GM12878 (cell line): ENCODE data around the gene MLNR. TPM values are rescaled to one million over a fixed set of nuclear protein-coding genes. Genes with fewer than 3 reads are reported as not detected.

Experiments
- ATAC-seq: fragments of 200-7000 bp; cut with Tn5 transposase; 3 replicates; pipeline ENCODE4 v1.9.1; 2020; ENCODE audit warnings: mild to moderate bottlenecking, moderate library complexity
- BruUV-seq: library from RNA; stranded (reverse); fragments of 400-500 nt; replicated peaks from 2 replicates; lab custom pipeline; 2021; lab: Mats Ljungman, UMichigan
- CTCF ChIA-PET: fragments of 300-600 bp; sonication (Branson Sonifier 250); formaldehyde crosslinking; extraction: SDS; loops from one replicate; lab custom pipeline; 2021; ENCODE audit warnings: inconsistent platforms; lab: Yijun Ruan, JAX
- POLR2A ChIA-PET: fragments of 350-600 bp; formaldehyde crosslinking; extraction: SDS; loops from one replicate; lab custom pipeline; 2021; ENCODE audit warnings: inconsistent platforms; lab: Charles Lee
- RAD21 ChIA-PET: fragments of 300-600 bp; sonication (Branson Sonifier 250); formaldehyde crosslinking; loops from one replicate; lab custom pipeline; 2023; ENCODE audit warnings: antibody characterized with exemption; ENCODE audit not compliant: unreplicated experiment; lab: Charles Lee
- SMC1A ChIA-PET: fragments of 300-600 bp; sonication (Branson Sonifier 250); formaldehyde crosslinking; loops from one replicate; lab custom pipeline; 2023; ENCODE audit not compliant: unreplicated experiment, uncharacterized antibody; lab: Charles Lee
- DNase-seq: peaks from one replicate; pipeline ENCODE4 v3.0.0-alpha.2; 2011; ENCODE audit warnings: low read depth, low spot score
- FAIRE-seq: peaks from 3 replicates; lab custom pipeline; 2011; peaks lifted over from hg19 to GRCh38; lab: Jason Lieb, UNC
- H2AFZ ChIP-seq: 2 replicates; pipeline ENCODE4 v1.6.0; 2011; ENCODE audit warnings: low read depth, low read length, control low read depth; ENCODE audit not compliant: control insufficient read depth
- H3K27ac ChIP-seq: 2 replicates; pipeline ENCODE4 v1.5.1; 2011; ENCODE audit warnings: control low read depth; ENCODE audit not compliant: control insufficient read depth, insufficient read depth
- H3K27me3 ChIP-seq, 2 experiments: replicated peaks in 1 of 2; 2 replicates each; pipeline versions ENCODE4 v1.6.0 to v1.6.1; 2011; ENCODE audit warnings: low read length in 1 of 2; ENCODE audit not compliant: control insufficient read depth in 2 of 2, insufficient read depth in 2 of 2
- H3K36me3 ChIP-seq, 2 experiments: 2 replicates each; pipeline ENCODE4 v1.5.1; 2011; ENCODE audit warnings: low read length in 1 of 2; ENCODE audit not compliant: control insufficient read depth in 2 of 2, insufficient read depth in 2 of 2
- H3K4me1 ChIP-seq: 2 replicates; pipeline ENCODE4 v1.6.1; 2011; ENCODE audit warnings: mild to moderate bottlenecking, low read length, moderate library complexity, mixed read lengths; ENCODE audit not compliant: control insufficient read depth, insufficient read depth
- H3K4me2 ChIP-seq: 2 replicates; pipeline ENCODE4 v1.6.0; 2011; ENCODE audit warnings: control low read depth; ENCODE audit not compliant: control insufficient read depth, insufficient read depth
- H3K4me3 ChIP-seq: fragments of 200-600 bp; sonication (generic); 2 replicates; pipeline ENCODE4 v1.5.1; 2016
- H3K79me2 ChIP-seq: 2 replicates; pipeline ENCODE4 v1.6.0; 2011; ENCODE audit warnings: low read length; ENCODE audit not compliant: control insufficient read depth, insufficient read depth
- H3K9ac ChIP-seq: 2 replicates; pipeline ENCODE4 v1.8.0; 2011; ENCODE audit warnings: low read length, control low read depth, mixed read lengths; ENCODE audit not compliant: control insufficient read depth, insufficient read depth
- H3K9me3 ChIP-seq: replicated peaks from 3 replicates; pipeline ENCODE4 v1.5.1; 2011; ENCODE audit warnings: mild to moderate bottlenecking, low read length; ENCODE audit not compliant: control insufficient read depth, insufficient read depth
- H4K20me1 ChIP-seq: 2 replicates; pipeline ENCODE4 v1.6.0; 2011; ENCODE audit not compliant: control insufficient read depth, insufficient read depth
- EGR1 ChIP-seq, 2 experiments: IDR thresholded peaks; 1 replicate in 1 of 2; 2 replicates in 1 of 2; pipeline ENCODE4 v1.6.1; 2011 to 2012; ENCODE audit warnings: low read depth in 2 of 2, low read length in 2 of 2, borderline replicate concordance in 1 of 2, mild to moderate bottlenecking in 1 of 2, moderate library complexity in 1 of 2
- PAX8 ChIP-seq: fragments of 450-650 bp; IDR thresholded peaks from 2 replicates; pipeline ENCODE4 v1.6.1; 2017; ENCODE audit warnings: mild to moderate bottlenecking, moderate library complexity
- RAD21 ChIP-seq: IDR thresholded peaks from 2 replicates; pipeline ENCODE4 v1.6.1; 2011; ENCODE audit warnings: mild to moderate bottlenecking, low read depth, low read length, moderate library complexity; ENCODE audit not compliant: insufficient read depth
- SMARCA5 ChIP-seq: fragments of 450-650 bp; IDR thresholded peaks from 2 replicates; pipeline ENCODE4 v1.6.1; 2017; ENCODE audit warnings: mild to moderate bottlenecking
- SMC3 ChIP-seq: IDR thresholded peaks from 2 replicates; pipeline ENCODE4 v1.6.1; 2011; ENCODE audit warnings: low read length, improper control_type of control experiment, borderline replicate concordance
- WGBS: methylation state at CpG from one replicate; pipeline ENCODE4 v1.1.6; 2016; ENCODE audit warnings: low lambda C conversion rate; ENCODE audit not compliant: insufficient replicate concordance, insufficient coverage; ENCODE audit errors: missing lambda C conversion rate; 5-methylcytosine and 5-hydroxymethylcytosine counted together
- in situ Hi-C: fragments of 300-500 bp; cut with MboI; formaldehyde crosslinking; loops from 9 replicates; pipeline ENCODE4 v1.14.3; 2018; ENCODE audit warnings: mixed read lengths
- intact Hi-C: fragments of 100-400 bp; cut with micrococcal nuclease; formaldehyde crosslinking; loops from one replicate; pipeline ENCODE4 v1.14.2; 2022; ENCODE audit not compliant: unreplicated experiment
- polyA plus RNA-seq, 11 experiments: library from polyadenylated mRNA; depleted of rRNA in 4 of 11; unstranded in 6 of 11; stranded (reverse) in 5 of 11; fragments of >200 nt; fragmentation: Nextera tagmentation in 4 of 11; fragmentation: Illumina TruSeq in 1 of 11; extraction: Ambion mirVana in 4 of 11; extraction: Trizol in 1 of 11; gene quantifications; 1 replicate in 1 of 11; 2 replicates in 10 of 11; pipeline versions ENCODE4 v1.2.1 to v1.2.3, GENCODE V29; 2011 to 2016; ENCODE audit warnings: inconsistent platforms in 2 of 11, missing spikeins in 2 of 11, low read depth in 1 of 11
- total RNA-seq, 4 experiments: library from RNA; depleted of rRNA in 3 of 4; stranded (reverse); fragments of >200 nt in 3 of 4; fragmentation: Illumina TruSeq in 1 of 4; extraction: Trizol in 1 of 4; gene quantifications; 2 replicates each; pipeline versions ENCODE4 v1.2.1 to v1.2.3, GENCODE V29; 2013 to 2021
- TF ChIP-seq, protein P1 (sequence below): fragments of 450-650 bp; IDR thresholded peaks from 2 replicates; pipeline ENCODE4 v1.6.1; 2017; ENCODE audit warnings: borderline replicate concordance
- TF ChIP-seq, protein P2 (sequence below): fragments of 450-650 bp; IDR thresholded peaks from 2 replicates; pipeline ENCODE4 v1.6.1; 2017; ENCODE audit warnings: low read depth, mild to moderate bottlenecking, moderate library complexity
- TF ChIP-seq, protein P3 (sequence below): IDR thresholded peaks from 2 replicates; pipeline ENCODE4 v1.6.1; 2011; ENCODE audit warnings: mild to moderate bottlenecking, low read depth, low read length, moderate library complexity; ENCODE audit not compliant: insufficient replicate concordance

Gene MLNR
- total and polyA plus RNA-seq, 10 of the 15 experiments (the other 5 are each of a cell fraction or from before 2014, with no cell fraction given) = not detected

DNA sequence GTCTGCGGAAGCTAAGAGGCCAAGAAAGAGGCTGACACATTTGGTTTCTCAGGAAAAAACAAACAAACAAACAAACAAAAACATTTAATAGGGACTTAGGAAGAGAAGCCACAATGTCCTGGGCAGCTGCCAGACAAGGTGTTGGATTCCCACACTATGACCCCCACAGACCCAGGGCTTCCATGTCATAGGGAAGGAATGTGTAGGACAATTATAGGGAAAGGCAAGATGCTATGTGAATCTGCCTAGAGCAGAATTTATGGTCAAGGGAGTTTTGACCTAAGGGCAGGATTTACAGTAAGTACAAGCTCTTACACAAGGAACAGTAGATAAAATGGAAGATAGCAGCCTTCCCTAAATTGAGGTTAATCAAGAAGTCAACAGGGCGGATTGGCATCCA, 18.5 kb downstream of the MLNR start:
- Histone ChIP-seq H3K27ac (no peak overlapping the region), H3K4me3 (no peak overlapping the region), H3K79me2 (no peaks in the 10 kb centered on the region), H2AFZ (no peak overlapping the region), H3K9ac (no peak overlapping the region), H3K4me2 (no peak overlapping the region), H3K36me3 (no peaks in the 10 kb centered on the region), H3K9me3 (no peaks in the 10 kb centered on the region), H3K27me3 (no peaks in the 10 kb centered on the region; a peak in 2 of 4 replicates), H3K4me1 (no peaks in the 10 kb centered on the region), H4K20me1 (no peaks in the 10 kb centered on the region)
- FAIRE-seq (no peak), ATAC-seq (no peak), DNase-seq (no peak)
- WGBS = 95% methylated on average over 2 of the region's 2 CpGs
- intact Hi-C loops = no loop called here
- ChIA-PET SMC1A (interaction anchor here (1.9 kb wide), 1 partner anchor 9 kb away, joined by 4 read pairs; the partner anchor contains the start of gene CDADC1), POLR2A (interaction anchor here (0.6 kb wide), 1 partner anchor 554 kb away, joined by 4 read pairs; no protein-coding TSS in a partner anchor), RAD21 (interaction anchor here (0.7 kb wide), 1 partner anchor 1887 kb away, joined by 3 read pairs; no protein-coding TSS in a partner anchor), CTCF (interaction anchor here (0.7 to 4.5 kb wide), 5 partner anchors 10 to 46 kb away, joined by 3 to 39 read pairs (median 3); no protein-coding TSS in a partner anchor)
- TF ChIP-seq, protein P1, sequence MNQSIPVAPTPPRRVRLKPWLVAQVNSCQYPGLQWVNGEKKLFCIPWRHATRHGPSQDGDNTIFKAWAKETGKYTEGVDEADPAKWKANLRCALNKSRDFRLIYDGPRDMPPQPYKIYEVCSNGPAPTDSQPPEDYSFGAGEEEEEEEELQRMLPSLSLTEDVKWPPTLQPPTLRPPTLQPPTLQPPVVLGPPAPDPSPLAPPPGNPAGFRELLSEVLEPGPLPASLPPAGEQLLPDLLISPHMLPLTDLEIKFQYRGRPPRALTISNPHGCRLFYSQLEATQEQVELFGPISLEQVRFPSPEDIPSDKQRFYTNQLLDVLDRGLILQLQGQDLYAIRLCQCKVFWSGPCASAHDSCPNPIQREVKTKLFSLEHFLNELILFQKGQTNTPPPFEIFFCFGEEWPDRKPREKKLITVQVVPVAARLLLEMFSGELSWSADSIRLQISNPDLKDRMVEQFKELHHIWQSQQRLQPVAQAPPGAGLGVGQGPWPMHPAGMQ = no peak
- no peak for TF ChIP-seq EGR1 (IDR thresholded peaks at IDR 0.05; ENCODE audit: borderline replicate concordance in 1 of 2, low read depth in 2 of 2, low read length in 2 of 2)
- in situ Hi-C loops = no loop called here
- BruUV-seq = no TSS peak

DNA sequence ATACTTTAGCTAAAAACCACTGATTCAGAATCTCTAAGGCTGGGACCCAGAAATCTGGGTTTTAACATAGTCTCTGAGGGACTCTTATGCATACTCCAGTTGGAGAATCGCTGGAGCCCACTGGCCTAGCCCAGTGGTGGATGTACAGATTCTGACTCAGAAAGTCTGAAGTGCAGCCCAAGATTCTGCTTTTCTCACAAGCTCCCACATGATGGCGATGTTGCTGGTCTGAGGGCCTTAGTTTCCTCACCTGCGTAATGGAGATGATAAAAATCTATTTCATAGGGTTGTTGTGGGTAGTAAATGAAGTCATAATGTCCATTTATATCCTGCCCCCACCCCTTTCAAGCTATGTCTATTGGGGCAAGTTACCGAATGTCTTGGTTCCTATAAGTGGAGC, 19.9 kb downstream of the MLNR start:
- Histone ChIP-seq H3K27ac (no peak overlapping the region), H3K9ac (no peak overlapping the region), H3K9me3 (no peaks in the 10 kb centered on the region), H3K4me3 (no peak overlapping the region), H3K4me1 (no peaks in the 10 kb centered on the region), H3K36me3 (no peaks in the 10 kb centered on the region), H3K79me2 (no peaks in the 10 kb centered on the region), H3K4me2 (no peak overlapping the region), H4K20me1 (no peaks in the 10 kb centered on the region), H2AFZ (no peak overlapping the region; the same call in 1 of the 2 replicates), H3K27me3 (no peaks in the 10 kb centered on the region; a peak in 2 of 4 replicates)
- CTCF ChIA-PET = interaction anchor here (0.8 to 4.5 kb wide), 15 partner anchors 8 to 388 kb away, joined by 3 to 39 read pairs (median 3); partner anchors contain the start of genes ARL11 and CDADC1
- SMC1A ChIA-PET = interaction anchor here (0.7 to 2.7 kb wide), 7 partner anchors 10 to 128 kb away, joined by 3 to 11 read pairs (median 4); no protein-coding TSS in a partner anchor
- no peak for DNase-seq
- no TSS peak for BruUV-seq
- in situ Hi-C loops = no loop called here
- RAD21 ChIA-PET = interaction anchor here (0.6 to 1.4 kb wide), 5 partner anchors 34 to 744 kb away, joined by 3 to 13 read pairs (median 3); no protein-coding TSS in a partner anchor
- peak; percentile 92 for ATAC-seq
- WGBS = 0% methylated on average over 4 of the region's 4 CpGs
- POLR2A ChIA-PET = no interaction called here
- intact Hi-C loops = loop anchor here (5.0 kb wide), 2 partner anchors 42 to 367 kb away; no protein-coding TSS in a partner anchor
- peak; percentile 89 for FAIRE-seq
- TF ChIP-seq RAD21 (peak; percentile 63), PAX8 (no peak), SMARCA5 (no peak), SMC3 (peak; percentile 41; the same call in 1 of the 2 replicates)
- TF ChIP-seq, protein P2, sequence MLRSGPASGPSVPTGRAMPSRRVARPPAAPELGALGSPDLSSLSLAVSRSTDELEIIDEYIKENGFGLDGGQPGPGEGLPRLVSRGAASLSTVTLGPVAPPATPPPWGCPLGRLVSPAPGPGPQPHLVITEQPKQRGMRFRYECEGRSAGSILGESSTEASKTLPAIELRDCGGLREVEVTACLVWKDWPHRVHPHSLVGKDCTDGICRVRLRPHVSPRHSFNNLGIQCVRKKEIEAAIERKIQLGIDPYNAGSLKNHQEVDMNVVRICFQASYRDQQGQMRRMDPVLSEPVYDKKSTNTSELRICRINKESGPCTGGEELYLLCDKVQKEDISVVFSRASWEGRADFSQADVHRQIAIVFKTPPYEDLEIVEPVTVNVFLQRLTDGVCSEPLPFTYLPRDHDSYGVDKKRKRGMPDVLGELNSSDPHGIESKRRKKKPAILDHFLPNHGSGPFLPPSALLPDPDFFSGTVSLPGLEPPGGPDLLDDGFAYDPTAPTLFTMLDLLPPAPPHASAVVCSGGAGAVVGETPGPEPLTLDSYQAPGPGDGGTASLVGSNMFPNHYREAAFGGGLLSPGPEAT = no peak
- TF ChIP-seq, protein P3, sequence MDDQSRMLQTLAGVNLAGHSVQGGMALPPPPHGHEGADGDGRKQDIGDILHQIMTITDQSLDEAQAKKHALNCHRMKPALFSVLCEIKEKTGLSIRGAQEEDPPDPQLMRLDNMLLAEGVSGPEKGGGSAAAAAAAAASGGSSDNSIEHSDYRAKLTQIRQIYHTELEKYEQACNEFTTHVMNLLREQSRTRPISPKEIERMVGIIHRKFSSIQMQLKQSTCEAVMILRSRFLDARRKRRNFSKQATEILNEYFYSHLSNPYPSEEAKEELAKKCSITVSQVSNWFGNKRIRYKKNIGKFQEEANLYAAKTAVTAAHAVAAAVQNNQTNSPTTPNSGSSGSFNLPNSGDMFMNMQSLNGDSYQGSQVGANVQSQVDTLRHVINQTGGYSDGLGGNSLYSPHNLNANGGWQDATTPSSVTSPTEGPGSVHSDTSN = no peak
